Measurements from ENCODE around the gene SERPINF2. TPM values are rescaled to one million over a fixed set of nuclear protein-coding genes. Genes with fewer than 3 reads are reported as not detected.
"Not testable (repeated sequence)": the region's sequence is repeated elsewhere in the genome, so short reads cannot be mapped to it uniquely, and the experiment has no call there.

The SERPINF2 gene
- total and polyA plus RNA-seq, 2 donors from 2014 or later: 30.6 to 209 TPM

DNA sequence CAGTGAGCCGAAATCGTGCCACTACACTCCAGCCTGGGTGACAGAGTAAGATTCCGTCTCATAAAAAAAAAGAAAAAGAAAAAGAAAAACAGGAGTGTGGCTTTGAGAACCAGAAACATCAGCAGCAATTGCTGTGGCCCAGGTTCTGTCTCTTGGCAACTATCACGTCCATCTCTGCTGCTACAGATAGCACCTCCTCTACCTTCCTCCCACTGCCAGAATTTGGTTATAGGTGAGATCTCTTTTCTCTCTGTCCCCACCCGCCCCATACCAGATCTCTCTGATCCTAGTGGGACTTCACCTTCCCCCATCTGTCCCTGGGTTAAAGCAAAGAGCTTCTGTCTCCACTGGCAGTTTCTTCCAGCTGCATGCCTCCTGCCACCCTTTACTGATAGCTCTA lies 35.6 kb upstream of the SERPINF2 start:
- Histone ChIP-seq H3K27me3 (ENCODE audit: control insufficient read depth, insufficient read depth, low read length) (no peaks in the 10 kb centered on the region), H3K27ac (ENCODE audit: low read depth in 2 of 2, low read length in 2 of 2) (no peak overlapping the region), H3K9me3 (ENCODE audit: control insufficient read depth in 2 of 3, insufficient read depth in 1 of 3, low read length in 3 of 3) (no peaks in the 10 kb centered on the region), H3K4me3 (ENCODE audit: low read length in 3 of 3) (no peak overlapping the region), H3K9ac (ENCODE audit: low read length in 3 of 3) (no peak overlapping the region), H3K4me1 (ENCODE audit: control insufficient read depth in 2 of 3, insufficient read depth in 2 of 3, low read depth in 1 of 3, low read length in 3 of 3) (peaks cover 0 to 3% (median 0%) of the 10 kb centered on the region in 3 donors), H3K36me3 (ENCODE audit: control insufficient read depth in 2 of 3, insufficient read depth in 3 of 3, low read length in 3 of 3) (peaks cover 0 to 6% (median 0%) of the 10 kb centered on the region in 3 donors)
- FAIRE-seq (no peak), DNase-seq (no peak)
- intact Hi-C loops (cut with DNase I): no loop called here
- TF ChIP-seq, protein P1, sequence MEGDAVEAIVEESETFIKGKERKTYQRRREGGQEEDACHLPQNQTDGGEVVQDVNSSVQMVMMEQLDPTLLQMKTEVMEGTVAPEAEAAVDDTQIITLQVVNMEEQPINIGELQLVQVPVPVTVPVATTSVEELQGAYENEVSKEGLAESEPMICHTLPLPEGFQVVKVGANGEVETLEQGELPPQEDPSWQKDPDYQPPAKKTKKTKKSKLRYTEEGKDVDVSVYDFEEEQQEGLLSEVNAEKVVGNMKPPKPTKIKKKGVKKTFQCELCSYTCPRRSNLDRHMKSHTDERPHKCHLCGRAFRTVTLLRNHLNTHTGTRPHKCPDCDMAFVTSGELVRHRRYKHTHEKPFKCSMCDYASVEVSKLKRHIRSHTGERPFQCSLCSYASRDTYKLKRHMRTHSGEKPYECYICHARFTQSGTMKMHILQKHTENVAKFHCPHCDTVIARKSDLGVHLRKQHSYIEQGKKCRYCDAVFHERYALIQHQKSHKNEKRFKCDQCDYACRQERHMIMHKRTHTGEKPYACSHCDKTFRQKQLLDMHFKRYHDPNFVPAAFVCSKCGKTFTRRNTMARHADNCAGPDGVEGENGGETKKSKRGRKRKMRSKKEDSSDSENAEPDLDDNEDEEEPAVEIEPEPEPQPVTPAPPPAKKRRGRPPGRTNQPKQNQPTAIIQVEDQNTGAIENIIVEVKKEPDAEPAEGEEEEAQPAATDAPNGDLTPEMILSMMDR (IDR thresholded peaks at IDR 0.05; ENCODE audit: borderline replicate concordance, extremely low read depth, insufficient read depth): no peak

DNA sequence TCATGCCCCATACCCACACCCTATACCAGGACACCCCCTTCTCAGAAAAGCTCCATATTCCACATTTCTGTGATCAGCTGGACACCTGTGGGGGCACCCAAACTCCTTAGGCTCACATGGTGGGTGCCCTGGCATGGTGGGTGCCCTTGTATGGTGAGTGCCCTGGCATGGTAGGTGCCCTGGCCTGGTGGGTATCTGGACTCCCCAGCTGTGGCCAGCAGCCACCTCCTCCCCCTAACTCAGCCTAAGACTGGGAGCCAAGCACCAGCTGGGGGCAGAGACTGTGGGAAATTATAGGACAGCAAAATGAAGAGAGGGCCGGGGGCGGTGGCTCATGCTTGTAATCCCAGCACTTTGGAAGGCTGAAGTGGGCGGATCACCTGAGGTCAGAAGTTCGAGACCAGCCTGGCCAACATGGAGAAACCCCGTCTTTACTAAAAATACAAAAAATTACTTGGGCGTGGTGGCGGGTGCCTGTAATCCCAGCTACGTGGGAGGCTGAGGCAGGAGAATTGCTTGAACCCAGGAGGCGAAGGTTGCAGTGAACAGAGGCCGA lies 33.8 kb upstream of the SERPINF2 start:
- FAIRE-seq; H3K9me3 ChIP-seq (ENCODE audit: control insufficient read depth in 2 of 3, insufficient read depth in 1 of 3, low read length in 3 of 3); H3K9ac ChIP-seq (ENCODE audit: low read length in 3 of 3); H3K4me3 ChIP-seq (ENCODE audit: low read length in 3 of 3); H3K27ac ChIP-seq (ENCODE audit: low read depth in 2 of 2, low read length in 2 of 2); intact Hi-C loops (cut with DNase I); DNase-seq; H3K27me3 ChIP-seq (ENCODE audit: control insufficient read depth, insufficient read depth, low read length): not testable (repeated sequence)
- Histone ChIP-seq H3K4me1 (ENCODE audit: control insufficient read depth in 2 of 3, insufficient read depth in 2 of 3, low read depth in 1 of 3, low read length in 3 of 3) (peaks cover 3 to 17% (median 12%) of the 10 kb centered on the region in 3 donors), H3K36me3 (ENCODE audit: control insufficient read depth in 2 of 3, insufficient read depth in 3 of 3, low read length in 3 of 3) (peaks cover 0 to 23% (median 15%) of the 10 kb centered on the region in 3 donors)

DNA sequence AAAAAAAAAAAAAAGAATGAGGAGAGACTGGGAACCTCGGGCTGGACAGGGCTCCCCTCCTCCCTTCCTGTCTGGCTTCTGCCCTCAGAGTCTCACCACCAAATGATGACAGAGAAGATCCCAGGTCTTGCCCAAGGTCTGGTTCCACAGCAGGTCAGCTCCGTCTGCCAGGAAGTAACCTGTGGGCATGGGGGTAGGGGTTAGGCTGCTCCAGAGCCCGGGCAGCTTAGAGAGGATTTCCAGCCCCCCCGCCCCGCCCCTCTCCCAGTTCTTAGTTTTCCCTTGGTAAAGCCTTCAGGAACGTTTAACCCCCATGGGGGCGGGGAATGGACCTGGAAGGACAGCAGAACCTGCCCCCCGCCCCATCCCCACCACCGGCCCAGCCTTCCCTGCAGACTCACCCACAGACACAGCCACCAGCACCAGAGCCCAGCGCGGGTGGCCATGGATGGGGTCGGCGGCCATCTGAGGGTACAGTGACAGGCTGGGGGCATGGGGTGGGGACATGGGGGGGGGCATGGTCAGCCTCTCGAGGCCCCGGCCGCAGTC lies 33.2 kb upstream of the SERPINF2 start:
- no peak for FAIRE-seq
- peak overlapping the region in 1 of 3 donors; percentile 53 for H3K4me3 ChIP-seq (ENCODE audit: low read length in 3 of 3)
- H3K36me3 ChIP-seq (ENCODE audit: control insufficient read depth in 2 of 3, insufficient read depth in 3 of 3, low read length in 3 of 3): peaks cover 0 to 23% (median 15%) of the 10 kb centered on the region in 3 donors
- H3K4me1 ChIP-seq (ENCODE audit: control insufficient read depth in 2 of 3, insufficient read depth in 2 of 3, low read depth in 1 of 3, low read length in 3 of 3): peaks cover 3 to 22% (median 17%) of the 10 kb centered on the region in 3 donors
- H3K27me3 ChIP-seq (ENCODE audit: control insufficient read depth, insufficient read depth, low read length): no peaks in the 10 kb centered on the region
- TF ChIP-seq, protein P1 (IDR thresholded peaks at IDR 0.05; ENCODE audit: borderline replicate concordance, extremely low read depth, insufficient read depth): no peak
- H3K9ac ChIP-seq (ENCODE audit: low read length in 3 of 3): no peak overlapping the region
- no peaks in the 10 kb centered on the region for H3K9me3 ChIP-seq (ENCODE audit: control insufficient read depth in 2 of 3, insufficient read depth in 1 of 3, low read length in 3 of 3)
- no peak overlapping the region for H3K27ac ChIP-seq (ENCODE audit: low read depth in 2 of 2, low read length in 2 of 2)
- peak in 1 of 5 donors; percentile 76 for DNase-seq
- intact Hi-C loops (cut with DNase I): no loop called here

DNA sequence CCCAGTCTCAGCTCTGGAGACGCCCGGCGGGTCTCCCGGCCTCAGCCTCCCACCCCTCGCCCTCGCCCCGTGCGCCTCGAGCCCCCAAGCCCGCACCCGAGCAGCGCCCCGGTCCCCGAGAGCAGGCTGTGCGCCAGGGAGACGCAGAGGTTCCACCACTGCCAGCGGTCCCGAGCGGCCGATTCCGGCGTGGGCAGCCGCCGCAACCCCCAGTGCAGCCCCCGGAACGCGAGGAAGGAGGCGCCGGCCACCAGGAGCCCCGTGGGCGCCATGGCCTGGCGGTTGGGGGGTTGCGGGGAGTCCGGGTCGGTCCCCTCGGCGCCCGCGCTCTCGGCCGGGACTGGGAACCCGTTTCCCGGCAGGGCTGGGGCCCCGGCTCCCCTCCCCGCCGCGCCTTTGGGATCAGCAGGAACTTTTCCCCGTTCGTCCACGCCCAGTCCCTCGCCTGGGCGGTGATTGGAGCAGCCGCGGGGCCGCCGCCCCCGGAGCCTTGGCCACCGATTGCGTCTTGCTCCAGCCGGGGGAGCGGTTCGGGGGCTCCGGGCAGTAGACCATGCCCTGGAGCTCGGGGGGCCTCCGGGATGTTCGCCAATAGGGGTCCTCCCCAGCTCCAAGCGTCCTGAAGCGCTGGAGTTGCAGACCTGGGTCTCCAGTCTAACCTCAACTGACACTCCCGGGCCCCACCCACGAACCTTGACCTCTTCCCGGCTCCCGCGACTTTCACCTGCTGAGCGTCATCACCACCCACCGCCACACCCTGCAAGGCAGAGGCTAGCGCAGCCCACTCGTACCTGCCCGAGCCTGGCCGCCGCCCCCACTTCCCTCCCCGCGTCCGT lies 32.5 kb upstream of the SERPINF2 start, which contains the start of gene TLCD2:
TLCD2 (minus strand) TSS at position 407 of the 836 bp plus-strand sequence; CDS start at position 272, 135 bp downstream.
- H3K27ac ChIP-seq (ENCODE audit: low read depth in 2 of 2, low read length in 2 of 2): peak within 1 kb of the TSS; percentile 51 to 63
- TF ChIP-seq, protein P1 (IDR thresholded peaks at IDR 0.05; ENCODE audit: borderline replicate concordance, extremely low read depth, insufficient read depth): no peak
- no peaks in the 10 kb centered on the region for H3K27me3 ChIP-seq (ENCODE audit: control insufficient read depth, insufficient read depth, low read length)
- peak within 1 kb of the TSS in 1 of 3 donors; percentile 55 for H3K9ac ChIP-seq (ENCODE audit: low read length in 3 of 3)
- H3K4me1 ChIP-seq (ENCODE audit: control insufficient read depth in 2 of 3, insufficient read depth in 2 of 3, low read depth in 1 of 3, low read length in 3 of 3): peaks cover 3 to 22% (median 20%) of the 10 kb centered on the region in 3 donors
- intact Hi-C loops (cut with DNase I): no loop called here
- FAIRE-seq: no peak
- peak; percentile 69 to 92 (median 77) for DNase-seq
- H3K4me3 ChIP-seq (ENCODE audit: low read length in 3 of 3): peak within 1 kb of the TSS in 1 of 3 donors; percentile 53
- no peaks in the 10 kb centered on the region for H3K9me3 ChIP-seq (ENCODE audit: control insufficient read depth in 2 of 3, insufficient read depth in 1 of 3, low read length in 3 of 3)
- peaks cover 0 to 23% (median 15%) of the 10 kb centered on the region in 3 donors for H3K36me3 ChIP-seq (ENCODE audit: control insufficient read depth in 2 of 3, insufficient read depth in 3 of 3, low read length in 3 of 3)

All from kidney (tissue), 14 donors.